ENCODE data around the gene FADS6.
A peak's percentile ranks its signal among the peaks of the same experiment; 100 is the strongest.

FADS6 gene, protein sequence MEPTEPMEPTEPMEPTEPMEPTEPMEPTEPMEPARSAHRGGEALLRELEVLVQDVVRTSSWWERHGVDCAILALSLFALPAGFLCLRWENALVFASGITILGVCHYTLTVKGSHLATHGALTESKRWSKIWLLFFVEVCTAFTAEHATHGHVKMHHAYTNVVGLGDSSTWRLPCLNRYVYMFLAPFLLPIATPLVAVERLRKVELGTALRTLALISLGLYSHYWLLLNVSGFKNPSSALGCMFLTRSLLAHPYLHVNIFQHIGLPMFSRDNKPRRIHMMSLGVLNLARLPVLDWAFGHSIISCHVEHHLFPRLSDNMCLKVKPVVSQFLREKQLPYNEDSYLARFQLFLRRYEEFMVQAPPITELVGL

DNA sequence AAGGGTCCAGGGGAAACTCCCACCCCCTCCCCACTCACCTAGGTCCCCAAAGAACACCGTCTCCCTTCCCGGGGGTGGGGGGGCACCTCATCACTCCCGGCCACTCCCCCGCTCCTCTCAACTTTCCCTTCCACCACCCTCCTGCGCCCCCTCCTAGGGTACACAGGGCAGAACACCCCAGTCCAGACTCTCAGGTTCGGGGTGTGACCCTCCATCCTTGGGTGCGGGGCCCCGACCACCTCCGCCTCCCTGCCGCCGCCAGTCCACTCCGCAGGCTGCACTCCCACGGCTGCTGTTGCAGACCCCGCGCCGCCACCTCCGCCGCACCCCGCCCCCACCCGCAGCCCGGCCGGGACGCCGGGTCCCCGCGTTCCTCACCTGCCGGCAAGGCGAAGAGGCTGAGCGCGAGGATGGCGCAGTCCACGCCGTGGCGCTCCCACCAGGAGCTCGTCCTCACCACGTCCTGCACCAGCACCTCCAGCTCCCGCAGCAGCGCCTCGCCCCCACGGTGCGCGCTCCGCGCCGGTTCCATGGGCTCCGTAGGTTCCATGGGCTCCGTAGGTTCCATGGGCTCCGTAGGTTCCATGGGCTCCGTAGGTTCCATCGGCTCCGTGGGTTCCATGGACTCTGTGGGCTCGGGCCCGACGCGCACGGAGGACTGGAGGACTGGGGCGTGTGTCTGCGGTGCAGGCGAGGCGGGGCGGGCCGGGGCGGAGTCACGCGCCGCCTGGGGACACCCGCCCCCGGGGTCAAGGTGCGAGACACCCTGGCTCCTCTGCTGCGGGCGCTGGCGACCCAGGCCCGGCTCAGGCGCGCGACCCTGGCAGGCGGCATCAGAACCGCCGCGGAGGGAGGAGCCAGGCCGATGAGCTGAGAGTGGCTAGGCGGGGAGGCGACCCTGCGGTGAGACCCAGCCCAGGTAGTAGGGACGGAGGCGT is at the start of gene FADS6:
Gene FADS6 (minus strand): TSS at position 660 of the 938 bp plus-strand sequence. CDS start 38 bp downstream, at position 622.
- no peak for DNase-seq

DNA sequence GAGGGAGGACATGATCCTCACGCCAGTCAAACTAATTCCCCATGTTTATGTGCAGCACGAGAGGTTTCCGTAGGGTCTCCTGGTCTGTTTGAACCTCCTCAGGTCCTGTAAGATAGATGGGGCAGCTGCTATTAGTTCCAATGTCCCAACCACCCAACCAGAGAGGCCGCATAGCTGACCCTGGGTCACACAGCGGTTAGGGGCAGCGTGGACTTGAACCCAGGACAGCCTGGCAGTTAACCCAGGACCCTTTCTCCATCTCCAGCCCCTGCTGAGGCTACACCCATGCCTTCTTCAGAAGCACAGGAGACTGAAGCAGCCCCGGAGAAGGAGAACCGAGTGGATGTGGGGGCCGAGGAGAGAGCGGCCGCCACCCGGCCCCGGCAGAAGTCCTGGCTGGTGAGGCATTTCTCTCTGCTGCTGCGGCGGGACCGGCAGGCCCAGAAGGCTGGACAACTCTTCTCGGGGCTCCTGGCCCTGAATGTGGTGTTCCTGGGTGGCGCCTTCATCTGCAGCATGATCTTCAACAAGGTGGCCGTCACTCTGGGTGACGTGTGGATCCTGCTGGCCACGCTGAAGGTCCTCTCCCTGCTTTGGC is 47.8 kb upstream of the FADS6 start:
- no peak for DNase-seq

DNA sequence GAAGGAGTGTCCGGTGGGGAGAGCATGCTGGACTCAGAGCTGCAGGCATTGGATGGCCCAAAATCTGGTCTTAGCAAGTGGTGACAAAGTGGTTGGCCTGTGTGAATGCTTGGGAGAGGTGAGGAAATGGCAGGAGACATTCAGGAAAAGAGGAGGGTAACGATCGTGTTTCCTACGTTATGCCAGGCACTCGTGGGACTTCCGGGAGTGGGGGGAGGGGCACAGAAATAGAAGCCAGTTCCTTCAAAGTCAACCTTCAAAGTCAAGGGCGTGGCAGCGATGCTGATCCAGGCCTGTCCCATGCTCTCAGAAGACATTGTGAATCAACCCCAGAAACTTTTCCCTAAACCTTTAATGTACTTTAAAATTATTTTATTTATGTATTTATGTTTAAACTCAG is 46.1 kb upstream of the FADS6 start:
- DNase-seq: no peak

DNA sequence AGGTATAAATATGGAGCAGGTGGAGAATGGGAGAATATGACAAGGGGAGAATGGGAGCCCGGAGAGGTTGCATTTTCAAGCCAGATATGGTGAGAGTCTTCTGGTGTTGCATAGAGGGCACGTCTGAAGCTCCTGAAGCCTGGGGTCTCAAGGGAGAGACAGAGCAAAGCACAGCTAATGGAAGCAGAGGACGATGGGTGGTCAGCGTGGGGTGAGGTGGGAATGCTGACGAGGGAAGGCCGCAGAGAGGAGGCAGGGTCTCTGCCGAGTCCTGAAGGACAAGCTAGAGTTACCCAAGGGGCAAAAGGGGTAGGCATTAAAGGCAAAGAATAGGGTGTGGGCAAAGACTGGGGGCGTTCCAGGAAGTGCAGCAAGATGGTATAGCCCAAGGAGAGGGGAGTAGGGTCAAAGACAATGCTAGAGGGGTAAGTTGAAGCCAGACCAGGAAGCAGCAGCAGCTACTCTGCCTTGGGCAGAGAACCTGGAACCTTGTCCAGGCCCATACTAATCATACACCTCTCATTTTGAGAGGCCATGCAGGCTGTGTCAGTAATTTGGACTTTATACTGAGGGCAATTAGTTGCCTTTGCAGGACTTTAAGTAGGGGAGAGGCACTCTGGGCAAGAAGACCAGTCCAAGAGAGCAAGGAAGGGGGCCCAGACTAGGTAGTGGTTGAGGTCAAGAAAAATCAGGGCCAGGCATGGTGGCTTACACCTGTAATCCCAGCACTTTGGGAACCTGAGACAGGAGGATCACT is 44.9 kb upstream of the FADS6 start:
- no peak for DNase-seq

DNA sequence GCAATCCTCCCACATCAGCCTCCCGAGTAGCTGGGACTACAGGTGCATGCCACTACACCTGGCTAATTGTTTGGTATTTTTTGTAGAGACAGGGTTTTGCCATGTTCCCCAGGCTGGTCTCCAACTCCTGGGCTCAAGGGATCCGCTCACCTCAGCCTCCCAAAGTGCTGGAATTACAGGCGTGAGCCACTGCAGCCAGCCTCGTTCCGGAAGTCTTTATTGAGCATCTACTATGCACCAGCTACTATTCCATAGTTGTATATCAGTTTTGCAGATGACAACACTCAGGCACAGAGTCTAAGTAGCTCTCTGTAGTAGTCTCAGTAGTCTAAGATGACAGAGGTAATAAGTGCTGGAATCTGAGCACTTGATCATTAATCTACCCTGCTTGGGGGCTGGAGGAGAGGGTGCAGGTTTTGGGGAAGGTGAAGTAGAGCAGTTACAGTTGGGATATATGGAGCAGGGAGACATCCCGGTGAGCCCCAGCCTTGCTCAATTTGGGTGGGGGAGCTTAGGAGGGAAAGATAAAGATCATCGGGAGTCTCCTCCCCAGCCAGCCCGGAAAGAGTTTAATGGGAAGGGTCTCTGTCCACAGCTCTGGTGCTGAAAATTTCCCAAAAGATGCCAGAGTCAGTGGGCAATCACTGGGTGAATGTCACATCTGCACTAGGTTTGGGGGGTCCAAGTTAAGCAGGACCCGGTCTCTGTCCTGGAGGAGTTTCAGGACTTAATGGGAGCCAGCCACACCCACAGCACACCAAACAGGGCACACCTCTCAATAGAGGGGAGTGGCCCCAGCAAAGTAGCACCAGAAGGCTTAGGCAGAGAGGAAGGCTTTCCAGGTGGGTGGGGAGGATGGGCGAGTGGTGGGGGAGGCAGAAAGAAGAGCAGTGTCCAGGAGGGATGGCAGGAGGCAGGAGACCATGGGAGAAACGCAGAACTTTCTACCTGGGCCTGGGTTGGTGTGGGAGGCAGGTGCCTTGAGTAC is 43.9 kb upstream of the FADS6 start:
- no peak for DNase-seq

DNA sequence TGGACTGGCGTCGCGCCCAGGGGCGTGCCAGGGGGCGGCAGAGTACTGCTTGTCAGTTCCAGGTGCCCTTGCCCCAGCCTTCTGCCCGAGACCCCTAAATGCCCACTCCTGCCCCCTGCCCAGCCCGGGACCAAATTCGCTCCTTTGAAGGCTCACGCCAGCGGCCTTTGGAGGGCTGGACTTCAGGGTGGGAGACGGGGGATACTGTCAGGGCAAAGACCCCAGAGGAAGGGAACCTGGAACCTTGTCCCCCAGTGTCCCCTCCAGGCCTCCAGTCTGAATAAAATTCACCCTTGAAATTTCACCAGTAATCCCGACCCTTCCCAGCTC is 43.0 kb upstream of the FADS6 start:
- DNase-seq: no peak

DNA sequence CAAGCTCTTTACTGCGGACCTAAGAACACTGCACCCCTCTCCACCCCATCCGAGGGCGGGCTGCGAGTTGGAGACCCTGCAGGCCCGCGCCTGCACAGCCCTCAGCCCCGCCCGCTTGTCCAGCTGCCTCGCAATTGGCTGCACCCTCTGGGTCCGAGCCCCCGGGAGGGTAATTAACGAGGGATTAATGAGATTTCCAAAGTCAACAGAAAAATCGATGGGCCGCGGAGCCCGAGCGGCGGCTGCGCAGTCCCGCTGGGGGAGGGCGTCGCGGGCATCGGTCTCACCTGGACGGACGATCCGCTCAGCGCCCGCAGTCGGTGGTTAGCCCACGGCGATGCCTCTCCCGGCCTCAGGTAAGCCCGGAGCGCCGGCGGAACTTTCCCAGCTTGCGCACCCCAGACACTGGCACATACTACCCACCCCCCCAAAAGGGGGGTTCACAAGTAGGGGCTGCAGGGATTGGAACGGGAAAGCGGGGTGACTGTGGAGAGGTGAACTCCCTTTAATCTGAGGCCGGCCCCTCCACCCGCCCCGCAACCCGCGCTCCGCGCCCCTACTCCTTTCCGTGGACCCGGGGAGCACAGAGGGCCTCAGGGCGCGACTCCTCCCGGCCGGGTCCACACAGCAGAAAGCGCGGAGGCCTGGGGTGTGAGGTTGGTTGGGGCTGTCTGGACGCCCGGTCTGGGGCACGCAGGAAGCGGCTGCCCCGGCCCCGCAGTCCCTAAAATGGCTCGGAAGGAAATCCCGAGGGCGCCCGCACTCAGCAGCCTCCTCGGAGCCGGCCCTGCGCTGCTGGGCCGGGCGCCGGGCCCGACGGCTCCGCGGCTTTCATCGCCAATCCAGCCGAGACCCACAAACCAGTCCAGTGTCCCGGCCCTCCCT is 42.4 kb upstream of the FADS6 start, which contains the start of gene OTOP3:
Gene OTOP3 (plus strand): TSS at position 314 of the 885 bp plus-strand sequence. CDS start 24 bp downstream, at position 338.
- DNase-seq: no peak

DNA sequence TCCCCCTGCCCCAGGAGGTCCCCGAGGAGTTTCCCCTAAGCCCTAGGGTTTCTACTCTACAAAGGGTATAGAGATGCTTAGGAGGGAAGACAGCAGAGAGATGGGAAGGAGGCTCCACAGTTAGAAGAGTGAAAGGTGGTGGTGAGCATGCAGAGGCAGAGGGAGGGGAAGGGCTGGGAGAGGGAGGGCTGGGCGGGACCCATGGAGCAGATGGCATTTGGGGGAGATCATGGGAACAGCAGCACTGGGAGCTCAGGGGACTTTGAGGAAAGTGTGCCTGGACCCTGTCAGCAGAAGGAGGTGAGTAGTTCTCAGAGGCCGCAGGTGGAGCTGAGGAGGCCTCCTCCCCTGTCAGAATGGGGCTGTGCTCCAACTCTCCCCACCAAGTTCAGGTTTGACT is 41.6 kb upstream of the FADS6 start:
- no peak for DNase-seq

DNA sequence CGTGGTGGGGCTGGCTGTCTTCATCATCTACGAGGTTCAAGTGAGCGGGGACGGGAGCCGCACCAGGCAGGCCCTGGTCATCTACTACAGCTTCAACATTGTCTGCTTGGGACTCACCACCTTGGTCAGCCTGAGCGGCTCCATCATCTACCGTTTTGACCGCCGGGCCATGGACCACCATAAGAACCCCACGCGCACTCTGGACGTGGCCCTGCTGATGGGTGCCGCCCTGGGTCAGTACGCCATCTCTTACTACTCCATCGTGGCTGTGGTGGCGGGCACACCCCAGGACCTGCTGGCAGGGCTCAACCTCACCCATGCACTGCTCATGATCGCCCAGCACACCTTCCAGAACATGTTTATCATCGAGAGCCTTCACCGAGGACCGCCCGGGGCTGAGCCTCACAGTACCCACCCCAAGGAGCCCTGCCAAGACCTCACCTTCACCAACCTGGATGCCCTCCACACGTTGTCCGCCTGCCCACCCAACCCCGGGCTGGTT is 37.2 kb upstream of the FADS6 start:
- no peak for DNase-seq

DNA sequence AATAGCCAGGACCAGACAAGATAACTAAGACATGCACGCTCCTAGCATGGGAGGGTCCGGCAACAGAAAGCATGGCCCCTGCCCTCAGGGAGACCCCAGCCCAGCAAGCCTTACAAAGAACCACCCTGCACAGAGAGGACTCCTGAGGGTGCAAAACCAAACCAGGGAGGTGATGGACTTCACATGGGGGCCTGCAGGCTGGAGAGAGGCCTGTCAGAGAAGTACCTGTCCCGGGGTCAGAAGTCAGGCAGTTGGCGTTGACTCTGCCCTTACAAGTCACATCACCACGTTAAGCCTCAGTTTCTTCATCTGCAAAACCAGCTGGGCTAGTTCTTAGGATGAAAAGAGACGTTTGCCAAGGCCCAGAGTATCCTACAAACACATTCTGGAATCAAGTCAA is 35.4 kb upstream of the FADS6 start:
- DNase-seq: no peak

DNA sequence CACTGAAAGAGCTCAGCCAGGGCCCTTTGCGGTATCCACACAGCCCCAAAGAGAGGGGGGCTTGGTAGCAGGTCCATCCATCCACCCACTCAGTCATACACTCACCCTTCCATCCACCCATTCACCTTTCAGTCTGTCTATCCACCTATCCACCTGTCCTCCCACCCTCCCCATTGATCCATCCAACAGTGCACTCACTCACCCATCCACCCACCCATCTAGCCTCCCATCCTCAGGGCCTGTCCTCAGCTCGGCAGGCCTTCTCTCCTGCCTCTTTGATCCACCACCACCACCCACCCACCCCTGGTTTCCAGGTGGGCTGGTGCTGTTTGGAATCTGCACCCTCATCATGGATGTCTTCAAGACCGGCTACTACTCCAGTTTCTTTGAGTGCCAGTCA is 31.8 kb upstream of the FADS6 start:
- DNase-seq: no peak

DNA sequence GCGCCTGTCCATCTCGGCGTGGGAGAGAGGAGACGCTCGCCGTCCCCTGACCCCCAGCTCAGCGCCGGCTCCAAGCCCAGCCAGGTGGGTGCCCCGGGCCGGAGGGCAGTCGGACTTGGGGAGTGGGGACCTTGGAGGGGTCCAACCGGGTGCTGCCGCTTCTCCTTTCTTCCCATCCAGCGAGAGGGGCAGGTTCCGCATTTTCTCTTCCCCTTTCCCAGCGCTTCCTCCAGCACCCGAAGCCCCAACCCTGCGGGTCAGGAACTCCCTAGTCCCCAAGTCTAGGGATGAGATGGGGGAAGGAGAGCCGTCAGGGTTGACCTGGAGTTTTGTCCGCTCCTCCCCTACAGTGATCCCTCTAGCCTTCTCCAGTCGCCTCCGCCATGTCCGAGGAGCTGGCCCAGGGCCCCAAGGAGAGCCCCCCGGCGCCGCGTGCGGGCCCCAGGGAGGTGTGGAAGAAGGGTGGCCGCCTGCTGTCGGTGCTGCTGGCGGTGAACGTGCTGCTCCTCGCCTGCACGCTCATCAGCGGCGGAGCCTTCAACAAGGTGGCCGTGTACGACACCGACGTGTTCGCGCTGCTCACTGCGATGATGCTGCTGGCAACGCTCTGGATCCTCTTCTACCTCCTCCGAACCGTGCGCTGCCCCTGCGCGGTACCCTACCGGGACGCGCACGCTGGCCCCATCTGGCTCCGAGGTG is 31.0 kb upstream of the FADS6 start, which contains the start of gene OTOP2:
Gene OTOP2 (plus strand): TSS at position 24 of the 699 bp plus-strand sequence. CDS start 360 bp downstream, at position 384.
- DNase-seq: no peak

DNA sequence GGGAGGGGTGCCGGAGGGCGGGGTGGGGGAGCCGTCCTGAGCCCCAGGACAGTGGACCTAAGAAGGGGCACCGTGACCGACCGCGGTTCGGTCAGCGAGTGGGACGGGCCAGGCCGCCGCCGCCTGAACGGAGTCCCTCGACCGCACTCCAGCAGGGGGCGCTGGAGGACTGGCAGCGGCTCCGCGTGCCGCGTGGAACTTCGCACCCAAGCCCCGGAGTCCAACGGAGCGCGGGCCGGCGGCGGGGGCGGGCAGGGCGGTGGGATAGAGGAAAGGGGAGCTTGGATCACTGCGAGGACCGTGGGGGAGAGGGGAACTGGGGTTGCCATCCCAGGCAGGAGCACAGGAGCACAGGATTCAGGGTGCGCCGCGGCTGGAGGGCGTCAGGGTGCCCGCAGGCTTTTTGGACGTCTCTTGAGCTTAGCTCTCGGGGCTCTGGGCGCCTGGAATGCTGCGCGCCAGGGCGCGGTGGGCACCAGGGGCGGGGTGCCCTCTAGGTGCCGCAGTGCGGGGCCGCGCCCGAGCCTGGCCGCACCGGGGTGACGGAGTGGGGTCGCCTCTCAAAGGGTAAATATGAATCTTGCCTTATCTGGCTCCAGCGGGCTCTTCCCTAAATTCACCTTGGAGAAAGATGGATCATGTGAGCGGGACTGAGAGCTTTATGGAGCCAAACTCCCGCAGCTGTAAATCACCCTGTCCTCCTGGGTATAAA is 30.3 kb upstream of the FADS6 start:
- DNase-seq: peak; percentile 68

DNA sequence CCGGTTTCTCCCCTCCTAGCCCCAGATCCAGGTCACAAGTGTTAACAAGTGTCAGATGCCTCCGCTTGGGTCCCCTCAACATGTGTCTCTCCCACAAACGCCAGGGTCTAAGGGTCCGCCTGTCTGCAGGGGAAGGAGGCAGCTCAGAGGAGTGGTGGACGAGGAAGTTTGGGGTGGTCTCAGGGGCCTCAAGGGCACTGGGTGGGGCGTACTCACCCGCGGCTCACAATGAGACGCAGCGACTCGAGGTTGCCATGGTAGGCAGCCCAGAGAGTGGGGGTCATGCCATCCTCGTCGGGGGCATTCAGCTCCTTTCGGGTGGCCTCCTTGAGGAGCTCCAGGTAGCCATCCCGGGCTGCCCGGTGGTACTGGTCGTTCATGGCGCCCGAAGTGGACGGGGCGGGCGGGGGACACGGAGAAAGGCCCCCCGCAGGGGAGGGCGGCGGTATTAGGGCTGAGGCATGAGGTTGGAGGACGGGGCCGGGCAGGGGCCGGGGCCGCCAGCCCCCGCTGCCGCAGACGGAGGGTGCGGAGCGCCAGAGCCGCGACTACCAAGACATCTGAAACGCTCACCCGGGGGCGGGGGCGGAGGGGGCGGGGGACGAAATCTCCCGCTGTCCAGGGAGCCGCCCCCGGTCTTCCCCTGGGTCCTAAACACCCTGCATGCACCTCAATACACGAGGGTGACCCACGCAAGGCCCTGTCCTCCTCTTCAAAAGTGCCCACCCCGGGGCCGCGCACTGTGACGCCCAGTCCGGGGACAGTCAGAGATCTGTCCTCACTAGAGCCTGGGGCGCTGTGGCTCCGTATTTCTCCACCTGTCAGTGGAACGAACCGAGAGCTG is 29.5 kb upstream of the FADS6 start, which contains the start of gene USH1G:
Gene USH1G (minus strand): TSS at position 562 of the 844 bp plus-strand sequence. CDS start 182 bp downstream, at position 380.
- peak; percentile 5 for DNase-seq

DNA sequence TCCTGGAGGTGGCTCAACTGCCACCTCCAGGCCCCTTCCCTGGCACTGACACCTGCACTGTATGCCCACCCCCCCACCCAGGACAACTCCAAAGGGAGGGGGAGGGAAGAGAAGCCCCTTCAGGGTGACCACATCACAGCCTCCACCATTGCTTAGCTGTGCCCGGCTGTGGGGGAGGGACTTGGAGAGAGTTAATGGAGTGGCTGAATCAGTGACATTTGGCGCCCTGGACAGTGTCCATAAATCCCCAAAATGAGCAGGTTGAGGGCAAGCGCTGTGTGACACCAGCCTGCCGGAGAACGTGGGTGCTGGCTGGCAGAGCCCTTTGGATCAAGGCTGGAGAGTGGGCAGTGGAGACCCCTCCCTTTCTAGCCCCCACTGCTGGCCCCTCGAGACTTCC is 28.7 kb upstream of the FADS6 start:
- no peak for DNase-seq

DNA sequence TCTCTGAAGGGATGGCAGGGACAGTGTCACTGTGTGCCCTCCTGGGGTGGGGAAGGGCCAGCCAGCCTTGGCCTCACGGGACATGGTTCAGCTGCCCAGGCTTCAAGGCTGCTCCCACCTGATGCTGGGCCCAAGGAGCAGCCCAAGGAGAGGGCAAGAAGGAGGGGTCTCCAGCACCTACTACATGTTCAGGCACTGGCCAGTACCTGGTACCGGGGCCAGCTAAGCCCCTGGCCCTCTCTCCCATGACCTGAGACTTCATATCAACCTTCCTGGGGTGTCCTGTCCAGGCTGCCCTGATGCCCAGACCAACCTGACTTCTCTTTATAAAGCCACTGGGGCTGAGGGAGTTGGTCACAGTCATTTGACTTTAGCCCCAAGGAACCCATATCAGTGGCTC is 28.3 kb upstream of the FADS6 start:
- no peak for DNase-seq

DNA sequence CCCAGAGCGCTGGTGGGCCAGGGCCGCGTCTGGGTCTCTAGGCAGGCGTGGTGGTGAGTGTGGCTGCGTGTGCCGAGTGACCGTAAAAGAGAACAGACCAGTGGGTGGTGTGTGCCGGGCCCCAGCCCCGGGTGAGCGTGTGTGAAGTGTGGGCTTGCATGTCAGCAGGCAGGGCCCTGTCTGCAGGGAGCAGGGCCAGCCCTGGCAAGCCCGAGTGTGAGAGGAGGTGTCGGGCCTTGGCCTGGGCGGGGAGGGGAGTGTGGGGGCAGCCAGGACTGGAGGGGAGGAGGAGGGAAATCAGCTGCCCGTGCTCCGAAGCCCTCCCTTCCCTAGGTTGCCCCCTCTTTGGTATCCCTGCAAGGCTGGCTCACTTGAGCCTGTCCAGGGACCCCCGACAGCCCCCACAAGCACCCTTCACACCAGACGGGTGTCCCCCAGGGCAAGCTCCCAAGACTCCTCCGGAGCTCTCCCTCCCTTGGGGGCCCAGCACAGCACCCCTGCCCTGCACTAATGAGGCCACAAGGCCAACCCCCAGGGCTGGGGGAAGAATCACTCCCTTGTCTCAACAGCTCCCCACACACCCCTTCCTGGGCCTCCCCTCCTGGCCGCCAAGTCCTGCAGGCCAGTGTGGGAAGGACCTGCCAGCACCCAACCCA is 27.7 kb upstream of the FADS6 start:
- no peak for DNase-seq

Data from activated T-cell treated with anti-CD3 and anti-CD28 coated beads for 4 hours (primary cell).